ENCODE results near the gene SDR42E1.

DNA sequence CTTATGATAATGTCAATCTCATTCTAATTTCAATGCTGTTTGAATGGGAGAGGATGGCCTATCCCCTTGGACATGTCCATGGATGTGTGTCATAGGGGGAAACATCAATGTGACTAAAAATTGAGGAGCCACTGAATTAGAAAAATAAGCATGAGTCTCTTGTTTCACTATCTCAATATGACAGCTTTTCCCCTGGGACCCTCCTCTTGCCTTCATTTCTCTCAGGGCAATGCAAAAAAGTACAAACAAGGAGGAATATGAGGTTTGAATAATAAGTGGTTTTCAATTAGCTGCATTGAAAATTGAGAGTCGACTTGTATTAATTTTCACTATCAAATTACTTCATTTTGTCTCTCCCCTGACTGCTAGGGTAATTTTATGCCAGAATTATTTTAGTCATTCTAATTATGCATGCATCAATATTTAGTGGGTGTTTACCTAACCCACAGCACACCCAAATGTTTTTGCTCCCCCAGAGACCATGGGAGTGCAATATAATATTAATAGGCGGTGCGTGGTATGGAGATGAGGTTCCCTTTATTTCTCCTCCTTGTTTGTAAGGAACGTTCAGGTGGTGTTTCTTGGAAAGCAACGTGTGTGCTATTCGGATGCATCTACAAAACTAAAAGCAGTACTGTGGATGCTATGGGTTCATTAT, 6.8 kb upstream of the SDR42E1 start:
- TF ChIP-seq, protein P1, sequence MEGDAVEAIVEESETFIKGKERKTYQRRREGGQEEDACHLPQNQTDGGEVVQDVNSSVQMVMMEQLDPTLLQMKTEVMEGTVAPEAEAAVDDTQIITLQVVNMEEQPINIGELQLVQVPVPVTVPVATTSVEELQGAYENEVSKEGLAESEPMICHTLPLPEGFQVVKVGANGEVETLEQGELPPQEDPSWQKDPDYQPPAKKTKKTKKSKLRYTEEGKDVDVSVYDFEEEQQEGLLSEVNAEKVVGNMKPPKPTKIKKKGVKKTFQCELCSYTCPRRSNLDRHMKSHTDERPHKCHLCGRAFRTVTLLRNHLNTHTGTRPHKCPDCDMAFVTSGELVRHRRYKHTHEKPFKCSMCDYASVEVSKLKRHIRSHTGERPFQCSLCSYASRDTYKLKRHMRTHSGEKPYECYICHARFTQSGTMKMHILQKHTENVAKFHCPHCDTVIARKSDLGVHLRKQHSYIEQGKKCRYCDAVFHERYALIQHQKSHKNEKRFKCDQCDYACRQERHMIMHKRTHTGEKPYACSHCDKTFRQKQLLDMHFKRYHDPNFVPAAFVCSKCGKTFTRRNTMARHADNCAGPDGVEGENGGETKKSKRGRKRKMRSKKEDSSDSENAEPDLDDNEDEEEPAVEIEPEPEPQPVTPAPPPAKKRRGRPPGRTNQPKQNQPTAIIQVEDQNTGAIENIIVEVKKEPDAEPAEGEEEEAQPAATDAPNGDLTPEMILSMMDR (IDR thresholded peaks at IDR 0.05), result no peak
- no peak for TF ChIP-seq POLR2A (IDR thresholded peaks at IDR 0.05)
